HUDEP-2 (cell line): ENCODE measurements around the gene EVPL.

Source experiments
- DNase-seq, 76 experiments: peaks; one replicate each; lab custom pipeline; 2025; ENCODE audit not compliant: unreplicated experiment in 76 of 76; lab: John Stamatoyannopoulos, UW

Gene EVPL

DNA sequence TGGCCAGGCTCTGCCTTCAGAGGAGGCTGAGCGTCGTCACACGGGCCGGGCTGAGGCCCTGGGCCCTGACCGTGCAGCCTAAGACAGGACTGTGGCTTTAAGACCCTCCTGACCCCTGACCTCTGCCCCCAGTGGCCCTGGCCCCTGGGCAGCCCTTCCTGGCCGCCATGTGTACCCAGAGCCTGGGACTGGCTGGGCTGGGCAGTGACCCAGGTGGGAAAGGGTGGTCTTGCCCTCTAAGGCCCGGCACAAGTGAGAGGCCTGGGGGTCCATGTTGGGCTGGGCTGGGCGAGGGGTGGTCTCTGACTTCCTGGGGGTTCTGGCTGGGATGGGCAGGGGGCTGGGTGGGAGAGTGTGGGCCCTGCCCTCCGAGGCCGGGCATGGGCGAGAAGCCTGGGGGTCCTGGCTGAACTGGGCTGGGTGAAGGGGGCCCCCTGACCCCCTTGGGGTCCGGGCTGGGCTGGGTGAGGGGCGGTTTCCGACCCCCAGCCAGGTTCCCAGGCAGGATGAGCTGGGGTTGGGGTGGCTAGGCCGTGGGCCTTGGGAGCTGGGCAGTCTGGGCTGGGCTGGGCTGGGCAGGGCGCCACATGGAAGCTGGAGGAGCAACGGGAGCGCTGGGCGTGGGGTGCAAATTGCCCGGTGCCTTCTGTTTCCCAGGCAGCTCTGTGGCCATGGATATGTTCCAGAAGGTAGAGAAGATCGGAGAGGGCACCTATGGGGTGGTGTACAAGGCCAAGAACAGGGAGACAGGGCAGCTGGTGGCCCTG lies 26.2 kb downstream of the EVPL start, which contains the start of gene CDK3:
TSS of gene CDK3 (plus strand) at position 101 of the 767 bp plus-strand sequence. CDS start at position 672, 571 bp downstream.
- no peak for DNase-seq

DNA sequence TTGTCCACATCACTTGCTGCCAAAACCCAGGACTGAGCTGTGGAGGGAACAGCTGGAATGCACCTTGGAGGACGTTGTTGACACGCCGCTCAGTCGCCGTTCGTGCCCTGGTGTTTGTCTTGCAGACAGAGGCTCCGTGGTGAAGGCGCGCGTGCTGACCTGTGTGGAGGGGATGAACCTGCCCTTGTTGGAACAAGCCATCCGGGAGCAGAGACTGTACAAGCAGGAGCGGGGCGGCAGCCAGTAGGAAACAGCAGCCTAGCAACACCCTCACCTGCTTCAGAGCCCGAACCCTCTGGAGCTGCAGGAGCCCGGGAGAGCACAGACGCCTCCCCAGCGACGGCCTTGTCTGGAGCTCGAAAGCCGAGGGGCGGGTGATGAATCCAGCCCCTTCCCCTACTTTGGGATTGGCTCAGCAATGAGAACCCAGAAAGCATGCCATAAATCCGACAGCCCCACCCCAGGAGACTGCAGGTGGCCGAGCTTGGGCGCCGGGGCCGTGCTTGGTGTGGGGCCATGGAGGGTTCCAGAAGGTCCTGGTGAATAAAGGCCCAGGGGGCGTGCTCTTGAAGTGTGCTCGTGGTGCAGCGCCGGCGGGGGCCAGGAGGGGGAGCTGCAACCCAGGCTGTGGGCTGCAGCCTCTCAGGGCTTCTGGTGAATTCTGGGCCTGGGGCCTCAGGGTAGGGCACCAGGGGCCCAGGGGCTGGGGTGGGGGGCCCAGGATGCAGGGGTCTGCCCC lies 26.9 kb downstream of the EVPL start:
- peak in 57 of 76 experiments; percentile 6 to 70 (median 42) for DNase-seq

DNA sequence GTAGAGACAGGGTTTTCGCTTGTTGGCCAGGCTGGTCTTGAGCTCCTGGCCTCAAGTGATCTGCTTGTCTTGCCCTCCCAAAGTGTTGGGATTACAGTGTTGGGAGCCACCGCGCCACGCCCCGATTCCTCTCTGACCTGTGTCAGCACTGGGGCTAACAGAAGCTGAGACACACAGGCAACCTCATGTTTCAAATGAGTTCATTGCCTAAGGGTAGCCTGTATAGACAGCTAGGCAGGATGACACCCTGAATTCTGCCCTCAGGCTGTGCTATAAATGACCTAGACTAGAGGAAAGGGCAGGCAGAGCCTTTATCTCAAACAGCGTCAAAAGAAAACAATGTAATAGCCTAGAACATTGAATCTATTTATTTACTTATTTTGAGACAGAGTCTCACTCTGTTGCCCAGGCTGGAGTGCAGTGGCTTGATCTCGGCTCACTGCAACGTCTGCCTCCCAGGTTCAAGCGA lies 28.7 kb downstream of the EVPL start:
- DNase-seq, result no peak

DNA sequence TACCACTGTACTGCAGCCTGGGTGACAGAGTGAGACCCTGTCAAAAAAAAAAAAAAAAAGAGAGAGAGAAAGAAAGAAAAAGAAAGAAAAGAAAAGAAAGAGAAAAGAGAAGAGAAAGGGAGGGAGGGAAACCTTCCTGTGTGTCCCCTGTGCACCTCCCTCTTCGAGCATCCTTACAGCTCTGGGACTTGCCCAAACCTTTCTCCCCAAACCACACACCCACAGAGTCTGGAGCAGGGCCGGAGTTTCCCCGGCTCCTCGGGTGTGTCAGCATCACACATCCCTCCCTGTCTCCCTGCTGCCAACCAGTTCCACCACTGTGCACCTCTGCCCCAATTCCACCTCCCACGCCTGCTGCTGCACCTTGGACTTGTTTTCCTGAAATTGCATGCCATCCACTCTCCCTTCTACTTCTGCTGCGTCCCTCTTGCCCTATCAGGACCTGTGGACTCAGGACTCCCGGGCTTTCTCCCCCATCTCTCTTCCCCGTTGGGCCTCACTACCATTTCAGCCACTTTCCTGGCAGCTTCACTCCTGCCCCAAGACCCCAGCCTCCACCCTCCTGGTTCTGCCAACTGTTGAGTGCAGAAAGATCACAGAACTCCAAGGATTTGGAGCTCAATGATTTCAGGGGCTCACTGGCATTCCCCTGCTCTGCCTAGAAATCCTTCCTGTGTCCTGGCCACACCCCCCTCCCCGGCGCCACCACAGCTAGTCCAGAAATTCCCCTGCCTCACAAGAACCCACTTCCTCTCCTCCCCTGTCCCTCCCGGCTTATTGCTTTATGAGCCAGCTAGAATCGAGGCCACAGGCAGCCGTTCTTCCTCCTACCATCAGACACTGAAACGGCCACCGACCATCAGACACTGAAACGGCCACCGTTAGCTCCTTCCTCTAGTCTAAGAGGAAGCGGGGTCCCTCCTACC lies 30.2 kb downstream of the EVPL start:
- DNase-seq, result no peak

DNA sequence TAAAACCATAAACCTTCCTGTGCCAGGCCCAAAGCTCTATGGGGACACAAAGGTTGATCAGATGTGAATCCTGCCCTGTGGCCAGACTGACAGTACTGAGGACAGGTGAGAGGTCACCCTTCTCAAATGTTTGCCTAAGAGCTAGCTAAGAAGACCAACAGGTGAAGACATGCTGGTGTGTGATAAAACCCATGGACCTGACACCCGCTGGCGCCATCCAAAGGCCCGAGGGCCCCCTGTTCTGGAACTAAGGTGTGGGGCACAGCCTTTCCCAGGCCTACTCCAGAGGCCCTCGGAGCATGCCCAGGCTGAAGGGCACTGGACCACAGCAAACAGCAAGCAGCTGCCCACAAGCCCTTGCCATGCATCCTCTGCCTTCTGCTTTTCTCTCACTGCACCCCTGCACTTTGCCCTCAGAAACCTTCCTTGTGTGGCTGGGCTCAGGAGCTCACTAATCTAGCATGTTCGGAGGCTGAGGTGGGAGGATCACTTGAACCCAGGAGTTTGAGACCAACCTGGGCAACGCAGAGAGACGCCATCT lies 31.7 kb downstream of the EVPL start:
- DNase-seq, result no peak

DNA sequence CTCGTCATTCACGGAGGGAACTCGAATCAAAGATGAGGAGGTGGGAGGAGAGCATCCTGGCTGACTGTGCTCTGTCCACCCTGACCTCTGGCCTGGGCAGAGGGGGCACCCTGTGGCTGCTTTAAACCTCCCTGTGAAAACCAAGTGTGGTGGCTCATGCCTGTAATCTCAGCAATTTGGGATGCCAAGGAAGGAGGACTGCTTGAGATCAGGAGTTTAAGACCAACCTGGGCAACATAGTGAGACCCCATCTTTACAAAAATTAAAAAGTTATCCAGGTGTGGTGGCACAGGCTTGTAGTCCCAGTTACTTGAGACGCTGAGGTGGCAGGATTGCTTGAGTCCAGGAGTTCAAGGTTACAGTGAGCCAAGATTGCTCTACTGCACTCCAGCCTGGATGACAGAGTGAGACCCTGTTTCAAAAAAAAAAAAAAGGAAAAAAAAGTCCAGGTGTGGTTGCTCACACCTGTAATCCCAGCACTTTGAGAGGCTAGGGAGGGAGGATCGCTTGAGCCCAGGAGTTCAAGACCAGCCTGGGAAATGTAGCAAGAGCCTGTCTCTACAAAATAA lies 32.2 kb downstream of the EVPL start:
- no peak for DNase-seq

DNA sequence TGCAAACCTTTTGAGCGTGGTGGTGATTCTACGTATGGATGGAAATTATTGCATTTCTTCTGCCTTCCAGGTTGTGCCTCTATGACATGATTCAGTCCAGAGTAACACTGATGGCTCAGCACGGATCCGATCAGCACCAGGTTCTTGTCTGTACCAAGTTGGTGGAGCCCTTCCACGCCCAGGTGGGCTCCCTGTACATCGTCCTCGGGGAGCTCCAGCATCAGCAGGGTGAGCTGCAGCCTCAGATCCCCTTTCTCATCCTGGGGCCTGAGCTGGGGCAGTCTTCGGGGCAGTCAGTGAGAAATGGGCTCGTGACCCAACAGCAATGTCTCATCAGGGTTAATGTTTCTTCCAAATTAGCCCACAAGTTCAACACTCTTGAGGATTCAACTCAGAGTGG lies 35.7 kb downstream of the EVPL start:
- DNase-seq, result no peak

DNA sequence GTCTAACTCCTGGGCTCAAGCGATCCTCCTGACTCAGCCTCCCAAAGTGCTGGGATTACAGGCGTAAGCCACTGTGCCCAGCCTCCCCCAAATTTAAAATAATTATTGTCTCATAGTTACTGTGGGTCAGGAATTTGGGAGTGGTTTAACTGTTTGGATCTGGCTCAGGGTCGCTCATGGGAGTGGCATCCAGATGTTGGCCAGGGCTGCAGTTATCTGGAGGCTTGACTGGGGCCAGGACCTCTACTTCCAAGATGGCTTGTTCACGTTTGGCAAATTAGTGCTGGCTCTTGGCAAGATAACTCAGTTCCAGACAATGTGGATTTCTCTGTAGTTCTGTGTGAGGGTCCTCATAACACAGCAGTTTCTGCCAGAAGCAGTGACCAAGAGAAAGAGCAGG lies 40.1 kb downstream of the EVPL start:
- peak in 2 of 76 experiments; percentile 14 to 20 for DNase-seq

DNA sequence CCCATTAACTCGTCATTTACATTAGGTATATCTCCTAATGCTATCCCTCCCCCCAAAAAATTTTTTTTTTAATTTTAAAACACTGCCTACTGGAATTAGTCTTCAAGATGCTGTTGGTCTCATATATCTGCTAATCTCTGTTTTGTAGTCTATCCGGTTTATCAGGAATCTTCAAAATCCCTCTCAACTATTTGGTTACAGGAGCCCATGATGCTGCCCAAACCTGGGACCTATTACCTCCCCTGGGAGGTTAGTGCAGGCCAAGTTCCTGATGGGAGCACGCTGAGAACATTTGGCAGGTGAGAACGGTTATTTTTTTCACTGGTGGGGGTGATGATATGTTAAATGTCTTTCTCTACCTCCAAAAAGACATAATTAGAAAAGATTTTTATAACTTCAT lies 41.1 kb downstream of the EVPL start:
- DNase-seq, result no peak

DNA sequence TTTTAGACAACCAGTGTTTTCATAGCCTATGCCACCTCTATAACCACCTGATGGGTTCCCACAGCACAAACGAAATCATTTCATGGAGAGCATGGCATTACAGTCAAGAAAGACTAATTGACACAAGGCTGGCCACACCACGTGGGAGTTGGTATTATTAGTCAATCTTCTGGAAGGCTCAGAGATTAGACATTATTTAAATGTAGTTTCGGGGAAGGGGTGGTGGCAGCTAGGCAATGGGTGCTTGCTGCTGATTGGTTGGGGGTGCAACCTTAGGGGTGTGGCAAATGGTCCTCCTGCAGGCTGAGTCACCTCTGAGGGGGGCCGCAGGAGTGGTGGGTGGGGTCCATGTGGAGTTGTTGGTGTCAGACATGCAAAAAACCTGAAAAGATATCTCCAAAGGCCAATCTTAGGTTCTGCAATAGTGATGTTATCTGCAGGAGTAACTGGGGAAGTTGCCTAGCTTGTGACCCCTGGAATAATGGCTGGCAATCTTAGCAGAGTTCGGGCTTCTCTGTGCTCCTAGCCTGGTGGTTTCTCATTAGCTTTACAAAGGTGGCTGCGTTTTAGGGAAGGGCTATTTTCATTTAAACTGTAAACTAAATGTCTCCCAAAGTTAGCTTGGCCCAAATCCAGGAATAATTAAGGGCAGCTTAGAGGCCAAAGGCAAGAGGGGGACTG lies 43.5 kb downstream of the EVPL start:
- peak in 65 of 76 experiments; percentile 13 to 87 (median 59) for DNase-seq

DNA sequence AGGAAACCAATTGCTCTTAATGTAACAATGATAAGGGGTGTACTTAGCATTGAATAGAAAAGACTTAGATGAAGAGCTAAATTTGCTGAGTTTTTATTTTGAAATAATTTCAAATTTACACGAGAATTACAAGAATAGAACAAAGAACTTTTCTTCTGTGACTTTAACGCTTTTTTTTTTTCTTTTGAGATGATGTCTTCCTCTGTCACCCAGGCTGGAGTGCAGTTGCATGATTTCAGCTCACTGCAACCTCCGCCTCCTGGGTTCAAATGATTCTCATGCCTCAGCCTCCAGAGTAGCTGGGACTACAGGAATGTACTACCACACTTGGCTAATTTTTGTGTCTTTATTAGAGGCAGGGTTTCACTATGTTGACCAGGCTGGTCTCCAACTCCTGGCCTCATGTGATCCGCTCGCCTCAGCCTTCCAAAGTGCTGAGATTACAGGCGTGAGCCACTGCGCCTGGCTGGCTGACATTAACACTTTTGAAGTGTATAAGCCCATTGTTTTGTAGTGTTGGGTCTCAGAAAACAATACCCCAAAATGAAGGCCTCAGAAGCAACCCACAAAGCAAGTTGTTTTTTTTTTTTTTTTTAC lies 46.0 kb downstream of the EVPL start:
- no peak for DNase-seq

DNA sequence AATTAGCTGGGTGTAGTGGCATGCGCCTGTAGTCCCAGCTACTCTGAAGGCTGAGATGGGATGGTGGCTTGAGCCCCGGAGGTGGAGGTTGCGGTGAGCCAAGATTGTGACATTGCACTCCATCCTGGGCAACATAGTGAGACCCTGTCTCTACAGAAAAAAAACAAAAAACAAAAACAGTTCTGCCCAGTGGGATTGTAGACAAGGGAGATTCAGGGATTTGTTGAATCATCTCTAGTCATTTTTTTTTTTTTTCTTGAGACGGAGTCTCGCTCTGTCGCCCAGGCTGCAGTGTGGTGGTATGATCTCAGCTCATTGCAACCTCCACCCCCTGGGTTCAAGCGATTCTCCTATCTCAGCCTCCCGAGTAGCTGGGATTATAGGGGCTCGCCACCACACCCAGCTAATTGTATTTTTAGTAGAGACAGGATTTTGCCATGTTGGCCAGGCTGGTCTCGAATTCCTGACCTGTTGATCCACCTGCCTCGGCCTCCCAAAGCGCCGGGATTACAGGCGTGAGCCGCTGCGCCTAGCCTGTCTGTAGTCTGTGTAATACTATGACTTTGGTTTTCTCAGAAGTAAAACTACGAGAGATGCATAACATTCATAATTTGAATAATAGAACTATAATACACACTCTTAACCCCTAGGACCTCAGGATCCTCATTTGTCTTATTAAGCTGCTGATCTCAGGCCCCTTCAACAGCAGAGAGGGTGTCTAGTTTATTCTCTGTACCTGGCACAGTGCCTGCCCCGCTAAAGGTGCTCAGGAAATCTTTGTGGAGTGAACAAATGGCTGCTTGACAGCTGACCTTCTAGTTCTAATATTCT lies 46.7 kb downstream of the EVPL start:
- no peak for DNase-seq

DNA sequence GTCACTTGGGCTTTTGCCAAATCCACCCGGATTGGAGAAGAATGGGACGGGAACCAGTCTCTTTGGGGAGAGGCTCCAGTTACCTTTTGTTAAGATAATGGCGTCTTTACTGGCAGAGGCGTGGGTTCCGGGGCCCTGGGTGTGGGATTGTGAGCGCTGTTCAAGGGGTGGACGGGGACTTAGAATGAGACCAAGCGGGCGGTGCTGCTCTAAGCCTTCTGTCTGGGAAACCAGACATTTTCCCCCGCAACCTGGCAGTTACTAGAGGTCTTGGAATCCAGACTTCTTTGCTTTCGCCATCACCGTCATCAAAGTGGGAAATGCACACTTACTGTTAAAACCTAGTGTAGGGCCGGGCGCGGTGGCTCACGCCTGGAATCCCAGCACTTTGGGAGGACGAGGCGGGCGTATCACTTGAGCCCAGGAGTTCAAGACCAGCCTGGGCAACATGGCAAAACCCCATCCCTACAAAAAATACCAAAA lies 47.4 kb downstream of the EVPL start:
- DNase-seq, result peak in 2 of 76 experiments; percentile 47 to 50

DNA sequence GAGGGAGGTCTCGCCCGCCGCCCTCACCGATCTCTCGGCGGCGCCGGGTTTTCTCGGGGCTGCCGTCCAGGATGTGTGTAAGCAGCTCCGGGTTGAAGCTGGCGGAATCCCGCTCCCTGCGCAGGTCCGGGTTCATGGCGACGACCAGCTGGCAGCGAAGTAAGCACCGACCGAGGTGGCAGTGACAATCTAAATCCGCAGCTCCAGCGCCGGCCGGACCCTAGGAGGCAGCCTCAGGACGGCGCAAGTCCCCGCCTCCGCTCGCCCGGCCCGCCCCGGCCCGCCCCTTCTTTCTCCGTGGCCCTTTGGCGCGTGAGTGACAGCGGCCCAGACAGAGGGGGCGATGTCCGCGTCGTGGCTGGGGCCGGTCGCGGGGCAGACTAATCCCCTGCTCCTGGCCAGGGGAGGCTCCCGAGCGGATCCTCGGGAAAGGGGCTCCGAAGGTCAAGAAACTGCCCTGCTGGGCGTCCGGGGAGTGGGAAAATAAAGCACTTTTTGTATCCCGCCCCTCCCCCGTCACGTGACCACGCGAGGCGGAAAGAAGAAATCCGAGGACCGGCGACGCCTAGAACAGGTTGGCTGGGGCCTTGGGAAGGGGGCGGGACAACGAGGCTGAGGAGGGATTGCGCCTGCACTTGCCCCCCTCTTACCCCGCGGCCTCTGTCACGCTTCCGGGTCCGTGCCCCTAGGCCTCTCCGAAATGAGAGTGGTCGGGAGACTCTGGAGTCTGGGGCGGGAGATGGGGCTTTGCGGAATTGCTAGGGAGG lies 48.0 kb downstream of the EVPL start, which contains the start of the genes ACOX1 and TEN1:
TSS of gene ACOX1 (minus strand) at position 229 of the 767 bp plus-strand sequence. CDS start at position 136, 93 bp downstream.
TSS of gene TEN1 (plus strand) at position 303 of the 767 bp plus-strand sequence. CDS start 6,953 bp downstream, outside the sequence.
- DNase-seq, result peak in 75 of 76 experiments; percentile 30 to 98 (median 89)

DNA sequence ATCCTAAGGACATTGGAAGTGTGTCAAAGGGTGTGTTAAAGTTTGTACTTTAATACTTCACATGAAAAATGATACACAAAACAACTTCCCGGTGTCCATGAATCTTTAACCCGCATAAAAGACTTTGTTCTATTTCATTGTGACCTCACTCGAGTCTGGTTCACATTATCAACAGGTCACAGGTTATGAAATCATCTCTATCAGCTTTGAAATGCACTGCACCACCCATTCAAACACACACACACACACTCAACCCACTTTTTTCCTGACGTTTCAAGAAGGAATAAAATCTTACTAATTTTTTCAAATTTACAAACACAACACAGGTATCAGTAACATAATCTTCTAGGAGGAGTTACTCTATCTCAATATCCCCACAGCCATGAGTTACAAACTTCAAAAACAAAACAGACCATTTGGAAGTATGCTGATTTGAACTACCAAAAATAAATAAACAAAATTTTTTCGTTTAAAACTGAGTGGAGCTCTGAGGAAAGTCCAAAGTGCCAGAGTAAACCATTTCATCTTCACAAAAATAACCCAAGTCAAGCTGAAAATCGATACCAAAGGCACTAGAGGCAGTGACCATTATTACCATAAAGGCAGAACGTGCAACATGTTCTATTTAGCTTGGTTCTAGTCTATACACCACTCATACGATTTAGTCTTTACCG lies 50.8 kb downstream of the EVPL start:
- peak in 36 of 76 experiments; percentile 10 to 77 (median 46) for DNase-seq

DNA sequence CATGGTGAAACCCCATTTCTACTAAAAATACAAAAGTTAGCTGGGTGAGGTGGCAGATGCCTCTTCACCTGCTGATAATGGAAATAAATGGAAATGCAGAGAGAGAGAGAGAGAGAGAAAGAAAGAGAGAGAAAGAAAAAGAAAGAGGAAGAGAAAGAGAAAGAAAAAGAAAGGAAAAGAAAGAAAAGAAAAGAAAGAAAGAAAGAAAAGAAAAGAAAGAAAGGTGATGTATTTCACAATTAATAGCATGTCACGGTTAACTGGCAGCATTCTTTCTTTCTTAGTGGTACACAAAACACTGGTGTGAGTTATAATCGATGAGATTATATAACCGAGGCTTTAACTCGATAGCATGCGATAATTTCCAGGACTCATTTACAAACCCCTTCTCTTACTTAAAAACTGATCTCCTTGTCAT lies 51.3 kb downstream of the EVPL start:
- no peak for DNase-seq
